ENCODE data around the gene KIAA0232.

KIAA0232 gene, protein sequence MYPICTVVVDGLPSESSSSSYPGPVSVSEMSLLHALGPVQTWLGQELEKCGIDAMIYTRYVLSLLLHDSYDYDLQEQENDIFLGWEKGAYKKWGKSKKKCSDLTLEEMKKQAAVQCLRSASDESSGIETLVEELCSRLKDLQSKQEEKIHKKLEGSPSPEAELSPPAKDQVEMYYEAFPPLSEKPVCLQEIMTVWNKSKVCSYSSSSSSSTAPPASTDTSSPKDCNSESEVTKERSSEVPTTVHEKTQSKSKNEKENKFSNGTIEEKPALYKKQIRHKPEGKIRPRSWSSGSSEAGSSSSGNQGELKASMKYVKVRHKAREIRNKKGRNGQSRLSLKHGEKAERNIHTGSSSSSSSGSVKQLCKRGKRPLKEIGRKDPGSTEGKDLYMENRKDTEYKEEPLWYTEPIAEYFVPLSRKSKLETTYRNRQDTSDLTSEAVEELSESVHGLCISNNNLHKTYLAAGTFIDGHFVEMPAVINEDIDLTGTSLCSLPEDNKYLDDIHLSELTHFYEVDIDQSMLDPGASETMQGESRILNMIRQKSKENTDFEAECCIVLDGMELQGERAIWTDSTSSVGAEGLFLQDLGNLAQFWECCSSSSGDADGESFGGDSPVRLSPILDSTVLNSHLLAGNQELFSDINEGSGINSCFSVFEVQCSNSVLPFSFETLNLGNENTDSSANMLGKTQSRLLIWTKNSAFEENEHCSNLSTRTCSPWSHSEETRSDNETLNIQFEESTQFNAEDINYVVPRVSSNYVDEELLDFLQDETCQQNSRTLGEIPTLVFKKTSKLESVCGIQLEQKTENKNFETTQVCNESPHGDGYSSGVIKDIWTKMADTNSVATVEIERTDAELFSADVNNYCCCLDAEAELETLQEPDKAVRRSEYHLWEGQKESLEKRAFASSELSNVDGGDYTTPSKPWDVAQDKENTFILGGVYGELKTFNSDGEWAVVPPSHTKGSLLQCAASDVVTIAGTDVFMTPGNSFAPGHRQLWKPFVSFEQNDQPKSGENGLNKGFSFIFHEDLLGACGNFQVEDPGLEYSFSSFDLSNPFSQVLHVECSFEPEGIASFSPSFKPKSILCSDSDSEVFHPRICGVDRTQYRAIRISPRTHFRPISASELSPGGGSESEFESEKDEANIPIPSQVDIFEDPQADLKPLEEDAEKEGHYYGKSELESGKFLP (N-terminal part only)

DNA sequence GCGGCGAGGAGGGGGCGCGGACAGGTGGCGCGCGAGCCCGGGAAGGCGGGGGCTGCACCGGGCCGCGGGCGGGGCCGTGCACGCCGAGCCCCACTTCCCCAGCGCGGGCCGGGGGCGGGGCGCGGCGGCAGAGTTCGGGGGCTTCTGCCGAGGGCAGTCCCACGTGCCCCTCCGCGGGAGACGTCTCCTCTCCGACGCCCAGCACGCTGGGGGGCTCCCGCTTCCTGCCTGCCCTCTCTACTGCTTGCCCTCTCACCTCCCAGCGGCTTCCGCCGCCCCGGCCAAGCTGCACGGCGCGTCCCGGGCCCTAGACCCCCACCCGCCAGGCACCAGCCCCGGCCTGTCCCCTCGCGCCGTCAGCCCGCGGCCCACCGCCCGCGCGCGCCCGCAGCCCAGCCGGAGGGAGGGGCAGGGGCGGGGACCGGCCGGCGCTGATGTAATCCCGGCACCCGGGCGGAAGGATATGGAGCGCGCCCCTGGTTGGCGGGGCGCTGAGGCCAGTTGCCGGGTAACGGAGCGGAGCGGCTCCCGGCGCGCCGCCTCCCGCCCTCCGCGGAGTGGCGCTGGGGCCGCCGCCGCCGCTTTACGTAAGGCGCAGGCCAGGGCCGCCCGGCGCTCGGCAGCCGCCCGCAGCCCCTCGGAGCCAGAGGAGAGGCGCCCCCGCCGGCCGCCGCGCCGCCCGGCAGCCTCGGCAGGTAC lies at the start of gene KIAA0232:
Gene KIAA0232 (plus strand): TSS at position 581 of the 699 bp plus-strand sequence. CDS start 41,727 bp downstream, outside the sequence.
- peak; percentile 42 for DNase-seq (ENCODE audit: low read depth, low spot score)

DNA sequence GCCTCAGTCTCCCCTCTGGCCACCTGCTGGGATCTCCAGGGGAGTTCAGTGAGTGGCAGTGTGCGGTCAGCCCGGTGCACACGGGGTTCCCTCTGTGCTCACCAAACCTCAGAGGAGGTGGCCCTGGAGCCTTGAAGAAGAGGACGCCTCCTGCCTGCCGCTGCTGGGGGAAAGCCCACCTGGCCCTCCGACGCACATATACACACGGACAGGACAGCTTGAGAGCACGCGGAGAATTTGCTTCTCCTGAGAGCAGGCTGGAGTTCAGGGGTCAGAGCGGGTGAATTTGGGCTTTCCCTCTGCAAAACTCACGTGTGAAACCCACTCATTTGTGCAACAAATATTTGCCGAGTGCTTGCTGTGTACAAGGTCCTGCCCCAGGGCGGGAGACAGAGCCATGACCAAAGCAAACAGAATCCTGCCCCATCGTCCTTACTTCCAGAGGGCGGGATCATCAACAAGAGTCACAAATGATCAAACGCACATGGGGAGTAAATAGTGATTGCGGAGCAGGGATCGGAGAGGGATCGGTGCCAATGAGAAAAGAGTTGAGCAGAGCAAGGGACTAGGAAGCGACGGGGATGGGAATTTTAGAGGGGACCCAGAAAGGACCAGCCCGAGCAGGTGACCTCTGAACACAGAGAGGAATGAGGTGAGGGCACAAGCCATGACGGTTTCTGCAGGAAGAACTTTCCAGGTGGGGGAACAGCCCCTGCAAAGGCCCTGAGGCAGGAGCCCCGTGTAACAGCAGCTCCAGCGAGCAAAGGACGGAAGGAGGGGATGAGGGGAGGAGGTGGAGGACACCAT lies 49.0 kb upstream of the KIAA0232 start:
- DNase-seq (ENCODE audit: low read depth, low spot score), result no peak

DNA sequence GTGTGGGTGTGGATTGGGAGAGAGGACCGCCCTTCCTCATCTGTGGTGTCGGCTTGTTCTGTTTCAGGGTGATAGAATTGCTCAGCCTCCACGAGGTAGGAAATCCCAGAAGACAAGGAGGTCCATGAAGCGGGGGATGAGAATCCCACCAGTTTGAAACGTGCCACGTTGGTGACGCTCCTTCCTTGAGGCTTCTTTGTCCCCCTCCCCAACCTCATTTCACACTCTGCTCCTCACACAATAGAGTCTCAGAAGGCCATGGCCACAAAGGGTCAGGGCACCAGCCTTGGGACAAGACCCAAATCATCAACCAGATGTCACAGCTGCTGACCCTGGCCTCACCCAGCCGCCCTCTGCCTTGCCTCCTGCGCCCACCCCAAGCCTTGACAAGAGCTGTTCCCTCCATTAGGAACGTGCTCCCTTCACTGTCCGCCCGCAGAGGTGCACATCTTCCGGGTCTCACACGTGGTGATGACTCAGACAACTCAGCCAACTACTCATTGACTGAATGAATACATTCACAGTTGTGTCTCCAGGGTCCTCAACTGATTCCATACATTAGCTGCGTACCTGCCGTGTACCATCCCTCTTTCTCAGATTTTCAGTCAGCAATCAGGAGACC lies 48.3 kb upstream of the KIAA0232 start:
- no peak for DNase-seq (ENCODE audit: low read depth, low spot score)

DNA sequence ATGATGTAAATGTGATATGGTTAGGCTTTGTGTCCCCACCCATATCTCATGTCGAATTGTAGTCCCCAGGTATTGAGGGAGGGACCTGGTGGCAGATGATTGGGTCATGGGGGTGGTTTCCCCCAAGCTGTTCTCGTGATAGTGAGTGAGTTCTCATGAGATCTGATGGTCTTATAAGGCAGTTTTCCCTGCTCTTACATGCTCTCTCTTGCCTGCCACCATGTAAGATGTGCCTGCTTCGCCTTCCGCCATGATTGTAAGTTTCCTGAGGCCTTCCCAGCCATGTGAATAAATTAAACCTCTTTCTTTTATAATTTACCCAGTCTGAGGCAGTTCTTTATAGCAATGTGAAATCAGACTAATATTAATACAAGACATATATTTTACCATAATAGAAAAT lies 42.6 kb upstream of the KIAA0232 start:
- no peak for DNase-seq (ENCODE audit: low read depth, low spot score)

DNA sequence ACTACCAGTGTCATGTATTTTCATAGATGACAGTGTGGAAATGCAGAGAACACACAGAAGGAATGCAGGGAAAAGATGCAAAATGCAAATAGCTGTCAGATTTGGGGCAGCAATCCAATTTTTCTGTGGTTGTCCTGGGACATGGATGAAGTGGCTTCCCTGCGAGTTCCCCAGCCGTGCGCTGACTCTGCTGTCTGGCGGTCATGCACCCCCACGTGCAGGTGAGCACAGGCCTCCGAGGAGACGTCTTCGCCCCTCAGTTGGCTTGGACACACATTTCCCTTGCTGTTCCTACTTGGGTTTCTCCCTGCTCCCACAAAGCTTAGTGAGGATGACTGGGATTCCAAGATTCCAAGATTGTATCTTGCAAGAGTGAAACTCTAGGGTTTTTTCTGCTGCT lies 42.2 kb upstream of the KIAA0232 start:
- DNase-seq (ENCODE audit: low read depth, low spot score), result no peak

DNA sequence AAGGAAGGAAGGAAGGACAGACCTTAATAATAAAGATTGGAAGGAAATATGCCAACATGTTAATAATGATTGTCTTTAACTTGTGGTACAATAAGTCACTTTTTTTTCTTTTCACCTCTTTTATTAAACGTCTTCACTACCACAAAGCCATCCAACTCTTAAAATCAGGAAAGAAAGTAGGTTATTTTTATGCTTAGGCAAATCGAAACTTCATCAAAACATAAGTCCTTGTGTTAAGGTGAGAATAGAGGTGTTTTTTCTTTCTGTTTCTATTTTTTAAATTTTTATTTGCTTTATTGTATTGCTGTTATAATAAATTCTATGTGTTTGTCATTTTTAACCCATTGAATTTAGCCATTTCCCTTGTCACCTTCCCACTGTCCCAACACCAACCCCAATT lies 40.0 kb upstream of the KIAA0232 start:
- DNase-seq (ENCODE audit: low read depth, low spot score), result no peak

DNA sequence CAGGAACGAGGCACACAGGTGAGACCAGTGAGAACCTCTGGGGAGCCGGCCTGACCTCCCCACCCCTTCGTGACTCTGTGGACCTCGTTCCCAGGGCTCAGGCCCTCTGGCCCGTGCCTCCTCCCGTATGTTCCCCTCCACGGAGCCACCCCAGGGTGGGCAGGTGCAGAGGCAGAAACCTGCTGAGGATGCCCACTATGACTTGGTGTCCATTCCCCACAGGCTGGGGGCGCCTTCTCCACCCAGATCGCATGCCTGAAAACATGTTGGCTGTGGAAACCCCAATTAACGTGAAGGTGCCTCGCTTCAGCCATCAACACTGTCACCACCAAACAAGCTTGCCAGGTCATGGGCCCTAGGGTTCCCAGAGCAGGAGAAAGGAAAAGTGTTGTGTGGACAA lies 39.5 kb upstream of the KIAA0232 start:
- DNase-seq (ENCODE audit: low read depth, low spot score), result no peak

DNA sequence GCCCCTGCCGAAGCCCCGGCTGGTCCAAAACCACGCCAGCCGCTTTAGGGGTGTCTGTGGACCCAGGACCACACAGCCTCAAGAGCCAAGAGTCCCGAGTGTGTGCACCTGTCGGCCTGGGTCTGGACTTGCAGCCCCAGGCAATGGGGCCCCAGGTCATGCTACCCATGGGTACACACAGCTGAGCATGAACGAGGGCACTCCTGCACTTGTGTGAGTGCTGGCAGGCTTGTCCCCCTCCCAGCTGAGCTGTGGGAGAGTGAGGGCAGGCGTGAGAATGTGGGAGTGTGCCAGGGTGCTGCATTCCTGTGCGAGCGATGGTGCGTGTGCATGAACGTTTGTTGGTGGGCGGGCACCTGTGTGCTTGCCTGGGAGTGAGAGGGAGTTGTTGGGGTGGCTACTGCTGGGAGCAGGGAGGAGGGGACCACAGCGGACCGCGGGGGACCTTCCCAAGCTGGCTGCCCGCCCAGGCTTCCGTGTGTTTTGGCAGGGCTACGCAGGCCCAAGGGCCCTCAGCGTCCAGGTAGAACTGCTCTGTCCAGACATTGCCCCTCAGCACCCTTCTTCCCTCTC lies 35.7 kb upstream of the KIAA0232 start:
- DNase-seq (ENCODE audit: low read depth, low spot score), result no peak

DNA sequence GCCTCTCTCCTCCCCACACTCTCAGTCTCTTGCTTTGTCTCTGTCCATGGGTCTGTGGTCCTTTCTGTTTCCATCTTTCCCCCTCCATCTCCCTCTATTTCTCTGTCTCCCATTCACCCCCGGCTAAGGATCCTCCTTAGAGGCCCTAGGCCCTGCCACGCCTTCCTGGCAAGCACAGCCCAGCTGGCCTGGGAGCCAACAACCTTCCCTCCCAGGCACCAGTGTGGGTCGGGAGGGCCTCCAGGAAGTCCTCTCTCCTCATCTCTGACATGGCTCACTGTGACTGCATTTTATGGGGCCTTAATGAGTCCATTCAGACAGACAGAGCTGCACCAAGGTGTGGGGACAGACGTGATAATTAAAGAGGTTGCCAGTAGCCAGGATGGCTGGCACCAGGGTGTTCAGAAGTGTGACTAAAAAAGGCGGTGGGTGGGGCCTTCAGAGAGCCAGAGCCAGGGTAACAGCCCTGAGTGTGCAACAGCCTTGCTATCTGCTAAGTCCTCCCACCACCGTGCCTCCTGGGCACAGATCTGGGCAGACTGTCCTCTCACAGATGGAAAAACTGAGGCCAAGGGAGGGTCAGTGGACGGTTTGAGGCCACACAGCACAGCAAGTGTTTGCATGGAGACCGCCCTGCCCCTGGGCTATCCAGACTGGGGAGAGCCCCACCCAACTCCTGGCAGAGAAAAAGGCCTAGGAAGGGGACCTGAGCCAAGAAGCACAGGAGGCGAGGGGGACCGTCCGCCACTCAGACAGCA lies 35.1 kb upstream of the KIAA0232 start:
- DNase-seq (ENCODE audit: low read depth, low spot score), result no peak

DNA sequence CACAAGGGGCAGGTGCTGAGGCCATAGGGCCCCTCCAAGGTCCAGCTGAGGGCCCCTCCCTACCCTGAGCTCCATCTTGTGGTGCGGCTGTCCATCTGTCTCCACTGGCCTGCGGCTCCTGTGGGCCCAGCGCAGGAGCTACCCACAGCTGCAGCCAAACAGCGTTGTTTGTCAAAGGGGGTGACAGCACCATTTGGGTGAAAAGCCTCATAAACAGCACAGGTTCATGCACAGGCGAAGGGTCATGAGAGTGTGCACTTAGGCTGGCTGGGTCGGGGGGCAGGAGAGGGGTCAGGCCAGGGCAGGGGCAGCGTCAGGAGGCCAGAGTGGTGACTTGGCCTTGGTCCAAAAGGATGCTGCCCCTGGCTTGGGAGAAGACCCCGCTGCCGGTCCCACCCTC lies 34.2 kb upstream of the KIAA0232 start:
- DNase-seq (ENCODE audit: low read depth, low spot score), result no peak

DNA sequence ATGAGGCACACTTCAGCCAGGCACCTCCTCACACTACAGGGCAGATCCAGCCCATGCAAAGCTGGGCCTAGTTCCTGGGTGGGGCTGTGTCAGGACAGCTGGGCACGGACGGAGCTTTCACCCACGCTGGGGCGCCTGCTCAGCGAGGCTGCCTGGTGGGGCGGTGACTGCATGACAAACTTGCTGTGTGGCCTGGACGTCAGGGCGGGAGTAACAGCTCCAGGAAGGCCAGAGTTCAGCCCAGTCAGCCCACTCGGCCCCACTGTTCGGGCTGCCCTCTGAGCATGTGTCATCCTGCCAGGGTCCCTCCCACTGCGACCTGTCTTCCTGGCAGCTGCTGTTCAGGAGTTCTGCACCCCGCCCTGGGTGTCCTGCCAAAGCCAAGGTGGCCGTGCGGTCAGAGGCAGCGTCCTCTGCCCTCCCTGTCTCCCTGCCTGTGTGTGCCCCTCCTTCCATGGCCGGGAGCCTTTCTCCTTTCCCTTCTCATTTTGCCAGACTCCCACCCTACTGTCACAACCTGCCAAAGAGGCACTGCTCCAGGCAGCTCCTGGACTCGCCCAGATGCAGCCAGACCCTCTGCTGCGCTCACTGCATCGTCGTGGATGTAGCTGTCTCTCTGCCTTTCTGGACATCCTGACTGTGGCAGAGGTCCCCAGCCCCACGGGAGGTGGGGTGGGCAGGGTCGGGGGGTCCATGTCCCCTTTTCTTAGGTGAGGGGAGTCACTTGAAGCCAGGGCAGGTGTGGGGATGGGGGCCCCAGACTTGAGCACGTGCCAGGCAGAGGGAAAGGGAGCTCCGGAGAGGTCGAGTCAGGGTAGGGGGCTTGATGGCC lies 33.0 kb upstream of the KIAA0232 start:
- DNase-seq (ENCODE audit: low read depth, low spot score), result no peak

DNA sequence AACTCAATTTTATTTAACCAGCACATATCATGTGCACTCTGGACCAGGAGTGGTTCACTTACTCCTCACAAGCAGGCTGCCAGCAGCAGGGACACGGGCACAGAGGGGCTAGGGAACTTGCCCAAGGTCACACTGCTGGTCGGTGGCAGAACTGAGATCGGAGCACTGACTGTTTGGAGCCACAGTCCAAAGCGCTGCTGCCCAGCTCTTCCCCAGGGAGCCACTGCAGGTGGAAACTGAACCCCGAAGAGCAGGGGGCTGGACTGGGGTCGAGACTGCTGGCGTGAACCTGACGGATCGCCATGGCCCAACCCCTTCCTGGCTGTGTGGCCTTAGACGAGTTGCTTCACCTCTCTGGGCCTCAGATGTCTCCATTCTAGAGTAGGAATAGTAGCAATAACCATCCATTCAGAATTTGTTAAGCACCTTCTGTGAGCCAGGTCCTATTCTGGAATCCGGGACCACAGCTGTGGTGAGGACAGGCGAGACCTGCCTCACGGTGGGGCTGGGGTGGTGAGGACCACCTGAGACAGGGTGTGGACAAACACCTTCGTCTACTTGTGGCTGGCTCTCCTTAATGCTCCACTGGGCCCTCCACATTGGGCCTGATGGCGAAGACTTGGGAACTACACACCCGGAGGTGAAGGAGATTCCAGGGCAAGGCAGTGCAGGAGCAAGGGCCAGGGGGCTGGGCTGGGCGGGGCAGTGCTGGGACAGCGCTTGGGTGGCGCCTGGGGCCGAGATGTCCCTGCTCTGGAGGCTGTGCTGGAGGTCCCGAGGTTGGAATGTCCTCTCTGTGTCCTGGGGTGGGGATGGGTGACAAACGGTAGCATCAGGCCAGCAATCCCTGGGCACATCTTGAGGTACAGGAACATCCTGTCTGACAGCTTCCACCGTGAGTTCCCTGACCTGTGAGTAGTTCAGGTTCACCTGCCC lies 32.0 kb upstream of the KIAA0232 start:
- no peak for DNase-seq (ENCODE audit: low read depth, low spot score)

DNA sequence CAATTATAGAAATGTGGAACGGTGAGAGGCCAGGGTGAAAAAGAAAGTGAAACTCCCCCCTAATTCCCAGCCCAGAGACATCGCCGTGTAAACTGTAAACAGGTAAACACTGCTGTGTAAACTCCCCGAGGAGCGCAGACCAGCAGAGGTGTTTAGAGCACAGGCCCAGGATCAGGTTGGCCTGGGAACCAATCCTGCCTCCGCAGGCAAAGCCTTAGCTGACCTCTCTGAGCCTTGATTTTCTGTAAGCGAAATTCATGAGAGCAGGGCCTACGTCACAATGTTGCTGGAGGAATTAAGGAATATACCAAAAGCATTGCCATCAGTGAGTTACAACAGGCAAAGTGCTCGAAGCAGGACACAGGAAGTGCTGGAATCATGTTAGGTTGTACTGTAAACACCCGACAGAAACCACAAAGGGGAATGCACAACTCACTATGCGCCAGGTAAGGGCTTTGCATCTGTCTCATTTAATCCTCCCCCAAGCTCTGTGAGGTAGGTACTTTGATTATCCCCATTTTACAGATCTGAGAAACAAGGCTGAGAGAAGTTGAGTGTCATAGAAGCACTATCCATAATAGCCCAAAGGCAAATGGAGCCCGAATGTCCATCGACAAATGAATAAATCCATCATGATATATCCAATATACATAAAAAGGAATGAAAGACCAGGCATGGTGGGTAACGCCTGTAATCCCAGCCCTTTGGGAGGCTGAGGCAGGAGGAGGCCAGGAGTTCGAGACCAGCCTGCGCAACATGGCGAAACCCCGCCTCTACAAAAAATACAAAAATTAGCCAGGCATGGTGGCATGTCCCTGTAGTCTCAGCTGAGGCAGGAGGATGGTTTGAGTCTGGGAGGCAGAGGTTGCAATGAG lies 30.7 kb upstream of the KIAA0232 start:
- no peak for DNase-seq (ENCODE audit: low read depth, low spot score)

DNA sequence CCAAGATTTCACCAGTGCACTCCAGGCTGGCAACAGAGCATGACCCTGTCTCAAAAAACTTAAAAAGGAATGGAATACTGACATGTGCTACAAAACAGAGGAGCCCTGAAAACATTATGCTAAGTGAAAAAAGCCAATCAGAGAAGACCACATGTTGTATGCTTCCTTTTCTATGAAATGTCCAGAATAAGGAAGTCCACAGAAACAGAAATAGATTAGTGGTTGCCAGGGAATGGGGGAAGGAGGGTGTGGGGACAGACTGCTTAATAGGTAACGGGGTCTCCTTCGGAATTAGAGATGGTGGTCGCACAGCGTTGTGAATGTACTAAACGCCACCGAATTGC lies 30.1 kb upstream of the KIAA0232 start:
- no peak for DNase-seq (ENCODE audit: low read depth, low spot score)

DNA sequence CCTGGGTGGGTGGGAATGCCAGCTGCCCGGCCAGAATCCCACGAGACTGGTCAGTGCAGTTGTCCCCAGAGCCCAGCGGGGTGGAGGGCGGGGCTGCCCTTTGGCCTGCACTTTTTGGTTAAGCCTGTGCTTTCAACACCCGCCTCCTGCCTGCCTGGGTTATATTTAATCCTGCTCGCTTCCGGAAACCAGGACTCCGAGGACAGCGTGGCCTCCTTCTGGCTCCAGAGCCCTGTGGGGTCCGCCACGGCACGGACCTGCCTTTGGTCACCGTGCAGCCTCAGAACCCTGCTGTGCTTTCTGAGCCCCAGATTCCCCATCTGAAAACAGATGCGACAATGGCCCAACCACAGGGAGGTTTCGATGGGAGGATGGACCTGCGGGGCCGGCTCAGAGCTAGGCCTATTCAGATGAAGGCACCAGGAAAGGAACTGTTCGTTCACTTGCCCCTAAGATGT lies 29.4 kb upstream of the KIAA0232 start:
- no peak for DNase-seq (ENCODE audit: low read depth, low spot score)

DNA sequence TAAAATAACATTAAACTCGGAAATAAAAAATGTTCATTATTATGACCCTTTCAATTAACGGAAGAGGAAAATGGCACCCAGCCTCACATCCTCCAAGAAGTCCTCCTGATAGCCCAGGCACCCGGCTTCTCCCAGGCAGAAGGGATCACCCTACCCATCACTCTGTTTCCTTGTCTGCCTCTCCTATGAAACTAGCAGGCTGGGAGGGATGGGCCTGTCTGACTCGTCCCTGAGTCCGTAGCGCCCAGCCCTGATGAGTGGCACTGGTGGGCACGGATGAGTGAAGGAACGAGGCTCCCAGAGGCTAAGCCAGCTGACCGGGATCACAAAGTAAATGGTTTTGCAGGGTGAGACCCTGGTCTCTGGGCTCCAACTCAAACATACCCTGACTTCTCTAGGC lies 28.6 kb upstream of the KIAA0232 start:
- no peak for DNase-seq (ENCODE audit: low read depth, low spot score)
